Right lobe of liver (tissue), 6 donors: ENCODE measurements around the gene CDH13. TPM values are rescaled to one million over a fixed set of nuclear protein-coding genes. Genes with fewer than 3 reads are reported as not detected.

Source experiments
- ATAC-seq, 4 donors: fragments of 200-7000 bp; cut with Tn5 transposase; one replicate each; pipeline ENCODE4 v1.9.1; 2020; ENCODE audit warnings: mild to moderate bottlenecking in 4 of 4, moderate library complexity in 4 of 4
- DNase-seq, 3 donors: peaks; one replicate each; pipeline ENCODE4 v3.0.0-alpha.2; 2020
- H3K27ac ChIP-seq, 3 donors: fragments of 200-600 bp; one replicate each; pipeline ENCODE4 v1.8.0; 2022
- H3K27me3 ChIP-seq, 2 donors: fragments of 200-600 bp; one replicate each; pipeline ENCODE4 v1.8.0; 2022
- H3K36me3 ChIP-seq, 4 donors: fragments of 200-600 bp; sonication (generic) in 1 of 4; one replicate each; pipeline versions ENCODE4 v1.5.1 to v1.8.0; 2017 to 2022; ENCODE audit warnings: control low read depth in 1 of 4
- H3K4me1 ChIP-seq, 4 donors: fragments of 200-600 bp; sonication (generic) in 1 of 4; one replicate each; pipeline versions ENCODE4 v1.5.1 to v1.8.0; 2017 to 2022; ENCODE audit warnings: control low read depth in 1 of 4
- H3K4me3 ChIP-seq, 3 donors: fragments of 200-600 bp; one replicate each; pipeline ENCODE4 v1.8.0; 2022
- H3K9me3 ChIP-seq, 4 donors: fragments of 200-600 bp; sonication (generic) in 1 of 4; one replicate each; pipeline versions ENCODE4 v1.5.1 to v1.8.0; 2017 to 2022; ENCODE audit warnings: control low read depth in 1 of 4
- POLR2A ChIP-seq: fragments of 450-650 bp; IDR thresholded peaks from one replicate; pipeline ENCODE4 v1.6.1; 2017; ENCODE audit warnings: antibody characterized with exemption, mild to moderate bottlenecking
- WGBS: methylation state at CpG from one replicate; pipeline ENCODE4 v1.1.6; 2018; ENCODE audit warnings: low coverage, low lambda C conversion rate; ENCODE audit not compliant: insufficient coverage; ENCODE audit errors: missing lambda C conversion rate; 5-methylcytosine and 5-hydroxymethylcytosine counted together
- intact Hi-C, 2 donors: fragments of 100-400 bp; cut with DNase I; formaldehyde crosslinking; loops; one replicate each; pipeline versions ENCODE4 v1.11.2 to v1.14.1; 2022
- total RNA-seq, 6 experiments: library from RNA; depleted of rRNA in 2 of 6; stranded (reverse); fragments of >200 nt in 2 of 6; fragmentation: NEBNext Ultra II Directional in 3 of 6; extraction: Animal tissue kit (Norgen Biotek cat#: 25700) in 3 of 6; gene quantifications; one replicate each; pipeline versions ENCODE4 v1.1.0 to v1.2.4, GENCODE V29; 2016 to 2023
- TF ChIP-seq, protein P1 (sequence below), 4 donors: fragments of 200-600 bp in 3 of 4; fragments of 450-650 bp in 1 of 4; IDR thresholded peaks; one replicate each; pipeline versions ENCODE4 v1.5.1 to v1.8.0; 2016 to 2022; ENCODE audit warnings: antibody characterized with exemption in 4 of 4, mild to moderate bottlenecking in 2 of 4
- donor health status: DM: no; HTN: yes; CAD: no.
- donor health status: DM: no; HTN: no; CAD: no.
- donor health status: DM: no; HTN: no; CAD: no.
- donor health status: DM: no; HTN: yes; CAD: no.
- donor health status: DM: no; HTN: yes; CAD: no.

The CDH13 gene
- total RNA-seq, 6 experiments from 2014 or later, result 0.13 to 4.6 (median 0.49) TPM

GRCh38 chr16:83397601-83398291 is 771.0 kb downstream of the CDH13 start:
- H3K9me3 ChIP-seq, result no peaks in the 10 kb centered on the region
- H3K36me3 ChIP-seq, result no peaks in the 10 kb centered on the region
- no peaks in the 10 kb centered on the region for H3K4me1 ChIP-seq
- 60% methylated on average over 4 of the region's 4 CpGs for WGBS
- ATAC-seq (no peak), DNase-seq (no peak)
- no peak overlapping the region for H3K27ac ChIP-seq
- TF ChIP-seq POLR2A, result no peak
- TF ChIP-seq, protein P1, sequence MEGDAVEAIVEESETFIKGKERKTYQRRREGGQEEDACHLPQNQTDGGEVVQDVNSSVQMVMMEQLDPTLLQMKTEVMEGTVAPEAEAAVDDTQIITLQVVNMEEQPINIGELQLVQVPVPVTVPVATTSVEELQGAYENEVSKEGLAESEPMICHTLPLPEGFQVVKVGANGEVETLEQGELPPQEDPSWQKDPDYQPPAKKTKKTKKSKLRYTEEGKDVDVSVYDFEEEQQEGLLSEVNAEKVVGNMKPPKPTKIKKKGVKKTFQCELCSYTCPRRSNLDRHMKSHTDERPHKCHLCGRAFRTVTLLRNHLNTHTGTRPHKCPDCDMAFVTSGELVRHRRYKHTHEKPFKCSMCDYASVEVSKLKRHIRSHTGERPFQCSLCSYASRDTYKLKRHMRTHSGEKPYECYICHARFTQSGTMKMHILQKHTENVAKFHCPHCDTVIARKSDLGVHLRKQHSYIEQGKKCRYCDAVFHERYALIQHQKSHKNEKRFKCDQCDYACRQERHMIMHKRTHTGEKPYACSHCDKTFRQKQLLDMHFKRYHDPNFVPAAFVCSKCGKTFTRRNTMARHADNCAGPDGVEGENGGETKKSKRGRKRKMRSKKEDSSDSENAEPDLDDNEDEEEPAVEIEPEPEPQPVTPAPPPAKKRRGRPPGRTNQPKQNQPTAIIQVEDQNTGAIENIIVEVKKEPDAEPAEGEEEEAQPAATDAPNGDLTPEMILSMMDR (IDR thresholded peaks at IDR 0.05), result no peak
- no peak overlapping the region for H3K4me3 ChIP-seq
- intact Hi-C loops, result no loop called here
- H3K27me3 ChIP-seq, result no peaks in the 10 kb centered on the region

GRCh38 chr16:83400234-83400633 is 773.5 kb downstream of the CDH13 start:
- DNase-seq, result no peak
- TF ChIP-seq POLR2A, result no peak
- TF ChIP-seq, protein P1 (IDR thresholded peaks at IDR 0.05), result no peak
- WGBS, result 20% methylated on average over 4 of the region's 4 CpGs
- intact Hi-C loops, result no loop called here
- H3K27me3 ChIP-seq, result no peaks in the 10 kb centered on the region
- no peak overlapping the region for H3K27ac ChIP-seq
- no peaks in the 10 kb centered on the region for H3K36me3 ChIP-seq
- no peaks in the 10 kb centered on the region for H3K4me1 ChIP-seq
- no peak overlapping the region for H3K4me3 ChIP-seq
- ATAC-seq, result no peak
- no peaks in the 10 kb centered on the region for H3K9me3 ChIP-seq

GRCh38 chr16:83402160-83402814 is 775.5 kb downstream of the CDH13 start:
- intact Hi-C loops, result no loop called here
- no peak overlapping the region for H3K27ac ChIP-seq
- no peak for DNase-seq
- no peaks in the 10 kb centered on the region for H3K27me3 ChIP-seq
- H3K9me3 ChIP-seq, result no peaks in the 10 kb centered on the region
- no peaks in the 10 kb centered on the region for H3K4me1 ChIP-seq
- no peak overlapping the region for H3K4me3 ChIP-seq
- WGBS, result 63% methylated on average over 6 of the region's 6 CpGs
- ATAC-seq, result no peak
- H3K36me3 ChIP-seq, result no peaks in the 10 kb centered on the region
- TF ChIP-seq, protein P1 (IDR thresholded peaks at IDR 0.05), result no peak
- no peak for TF ChIP-seq POLR2A

- H3K27ac ChIP-seq, result no peak overlapping the region
- intact Hi-C loops, result no loop called here
- TF ChIP-seq, protein P1 (IDR thresholded peaks at IDR 0.05), result no peak
- no peak for TF ChIP-seq POLR2A
- no peaks in the 10 kb centered on the region for H3K36me3 ChIP-seq
- 40% methylated on average over 4 of the region's 4 CpGs for WGBS
- DNase-seq (no peak), ATAC-seq (no peak)
- H3K4me1 ChIP-seq, result no peaks in the 10 kb centered on the region
- H3K9me3 ChIP-seq, result no peaks in the 10 kb centered on the region
- H3K4me3 ChIP-seq, result no peak overlapping the region
- no peaks in the 10 kb centered on the region for H3K27me3 ChIP-seq
Measured at GRCh38 chr16:83402967-83403366, 776.2 kb downstream of the CDH13 start.
